ENCODE measurements around the gene HMGN4. TPM values are rescaled to one million over a fixed set of nuclear protein-coding genes. Genes with fewer than 3 reads are reported as not detected.

The HMGN4 gene
- total and polyA plus RNA-seq, 9 of the 15 experiments (the other 6 are each of a cell fraction or from before 2014, with no cell fraction given) = 35.4 to 134 (median 94.1) TPM

GRCh38 chr6:26553264-26553634 is 15.1 kb downstream of the HMGN4 start (continued):
- TF ChIP-seq MBD2 (IDR thresholded peaks at IDR 0.05; ENCODE audit: borderline replicate concordance, low read depth) (no peak), BHLHE40 (IDR thresholded peaks at IDR 0.05; ENCODE audit: low read length) (no peak), ZBTB5 (IDR thresholded peaks at IDR 0.05) (peak; percentile 70; the same call in 1 of the 2 replicates), NFXL1 (CRISPR knock-in tag; IDR thresholded peaks at IDR 0.05) (no peak), ZHX1 (conservative IDR thresholded peaks at IDR 0.05; ENCODE audit: low read length) (peak; percentile 77; the same call in 1 of the 2 replicates), ILF3 (IDR thresholded peaks at IDR 0.05; ENCODE audit: borderline replicate concordance) (peak; percentile 82), NCOA1 (IDR thresholded peaks at IDR 0.05; ENCODE audit: low read depth) (no peak), POLR2AphosphoS5 (IDR thresholded peaks at IDR 0.05; ENCODE audit: control insufficient read depth, insufficient read depth, low read depth, low read length) (no peak), OTX1 (CRISPR knock-in tag; IDR thresholded peaks at IDR 0.05) (no peak), HOMEZ (CRISPR knock-in tag; IDR thresholded peaks at IDR 0.05) (no peak), CREB1 (IDR thresholded peaks at IDR 0.05) (no peak), CREB1 (CRISPR knock-in tag; IDR thresholded peaks at IDR 0.05) (no peak), SNIP1 (IDR thresholded peaks at IDR 0.05; ENCODE audit: low read depth) (no peak), SETDB1 (IDR thresholded peaks at IDR 0.05; ENCODE audit: low read length) (no peak)

All from K562 (cell line).